ENCODE data around the gene SV2C. TPM values are rescaled to one million over a fixed set of nuclear protein-coding genes. Genes with fewer than 3 reads are reported as not detected.

SV2C gene
- polyA plus RNA-seq, 3 donors: 0.01 to 0.02 TPM; not detected in 1

Small RNAs within 50 kb of the gene (small RNA-seq; reads per million reads assigned to genes)
- gene AC113404.2 (ENCODE audit: insufficient read length, low read depth): not detected
- gene RNA5SP186 (ENCODE audit: insufficient read length, low read depth): not detected

Data from CD14-positive monocyte (primary cell).